HL-60 (cell line): ENCODE data around the gene COL25A1.

Source experiments
- GABPA ChIP-seq: IDR thresholded peaks from 2 replicates; pipeline ENCODE4 v1.6.1; 2012; ENCODE audit warnings: low read depth
- POLR2AphosphoS5 ChIP-seq: IDR thresholded peaks from 2 replicates; pipeline ENCODE4 v1.6.1; 2012; ENCODE audit warnings: low read depth
- TF ChIP-seq, protein P1 (sequence below): IDR thresholded peaks from one replicate; pipeline ENCODE4 v1.5.1; 2011; ENCODE audit warnings: low read length, control low read depth, inconsistent platforms; ENCODE audit not compliant: insufficient read depth
- TF ChIP-seq, protein P2 (sequence below): IDR thresholded peaks from 2 replicates; pipeline ENCODE4 v1.6.1; 2012; ENCODE audit warnings: low read depth; ENCODE audit not compliant: insufficient replicate concordance

GRCh38 chr4:108906006-108906405, 396.5 kb downstream of the COL25A1 start:
- TF ChIP-seq, protein P1, sequence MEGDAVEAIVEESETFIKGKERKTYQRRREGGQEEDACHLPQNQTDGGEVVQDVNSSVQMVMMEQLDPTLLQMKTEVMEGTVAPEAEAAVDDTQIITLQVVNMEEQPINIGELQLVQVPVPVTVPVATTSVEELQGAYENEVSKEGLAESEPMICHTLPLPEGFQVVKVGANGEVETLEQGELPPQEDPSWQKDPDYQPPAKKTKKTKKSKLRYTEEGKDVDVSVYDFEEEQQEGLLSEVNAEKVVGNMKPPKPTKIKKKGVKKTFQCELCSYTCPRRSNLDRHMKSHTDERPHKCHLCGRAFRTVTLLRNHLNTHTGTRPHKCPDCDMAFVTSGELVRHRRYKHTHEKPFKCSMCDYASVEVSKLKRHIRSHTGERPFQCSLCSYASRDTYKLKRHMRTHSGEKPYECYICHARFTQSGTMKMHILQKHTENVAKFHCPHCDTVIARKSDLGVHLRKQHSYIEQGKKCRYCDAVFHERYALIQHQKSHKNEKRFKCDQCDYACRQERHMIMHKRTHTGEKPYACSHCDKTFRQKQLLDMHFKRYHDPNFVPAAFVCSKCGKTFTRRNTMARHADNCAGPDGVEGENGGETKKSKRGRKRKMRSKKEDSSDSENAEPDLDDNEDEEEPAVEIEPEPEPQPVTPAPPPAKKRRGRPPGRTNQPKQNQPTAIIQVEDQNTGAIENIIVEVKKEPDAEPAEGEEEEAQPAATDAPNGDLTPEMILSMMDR = no peak
- TF ChIP-seq, protein P2, sequence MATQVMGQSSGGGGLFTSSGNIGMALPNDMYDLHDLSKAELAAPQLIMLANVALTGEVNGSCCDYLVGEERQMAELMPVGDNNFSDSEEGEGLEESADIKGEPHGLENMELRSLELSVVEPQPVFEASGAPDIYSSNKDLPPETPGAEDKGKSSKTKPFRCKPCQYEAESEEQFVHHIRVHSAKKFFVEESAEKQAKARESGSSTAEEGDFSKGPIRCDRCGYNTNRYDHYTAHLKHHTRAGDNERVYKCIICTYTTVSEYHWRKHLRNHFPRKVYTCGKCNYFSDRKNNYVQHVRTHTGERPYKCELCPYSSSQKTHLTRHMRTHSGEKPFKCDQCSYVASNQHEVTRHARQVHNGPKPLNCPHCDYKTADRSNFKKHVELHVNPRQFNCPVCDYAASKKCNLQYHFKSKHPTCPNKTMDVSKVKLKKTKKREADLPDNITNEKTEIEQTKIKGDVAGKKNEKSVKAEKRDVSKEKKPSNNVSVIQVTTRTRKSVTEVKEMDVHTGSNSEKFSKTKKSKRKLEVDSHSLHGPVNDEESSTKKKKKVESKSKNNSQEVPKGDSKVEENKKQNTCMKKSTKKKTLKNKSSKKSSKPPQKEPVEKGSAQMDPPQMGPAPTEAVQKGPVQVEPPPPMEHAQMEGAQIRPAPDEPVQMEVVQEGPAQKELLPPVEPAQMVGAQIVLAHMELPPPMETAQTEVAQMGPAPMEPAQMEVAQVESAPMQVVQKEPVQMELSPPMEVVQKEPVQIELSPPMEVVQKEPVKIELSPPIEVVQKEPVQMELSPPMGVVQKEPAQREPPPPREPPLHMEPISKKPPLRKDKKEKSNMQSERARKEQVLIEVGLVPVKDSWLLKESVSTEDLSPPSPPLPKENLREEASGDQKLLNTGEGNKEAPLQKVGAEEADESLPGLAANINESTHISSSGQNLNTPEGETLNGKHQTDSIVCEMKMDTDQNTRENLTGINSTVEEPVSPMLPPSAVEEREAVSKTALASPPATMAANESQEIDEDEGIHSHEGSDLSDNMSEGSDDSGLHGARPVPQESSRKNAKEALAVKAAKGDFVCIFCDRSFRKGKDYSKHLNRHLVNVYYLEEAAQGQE = no peak
- TF ChIP-seq POLR2AphosphoS5 (no peak), GABPA (no peak)
